ENCODE measurements around the gene LGI4. TPM values are rescaled to one million over a fixed set of nuclear protein-coding genes. Genes with fewer than 3 reads are reported as not detected.
A peak's percentile ranks its signal among the peaks of the same experiment; 100 is the strongest.

LGI4 gene
- total RNA-seq, 1 experiment from 2014 or later = 0.43 TPM

DNA sequence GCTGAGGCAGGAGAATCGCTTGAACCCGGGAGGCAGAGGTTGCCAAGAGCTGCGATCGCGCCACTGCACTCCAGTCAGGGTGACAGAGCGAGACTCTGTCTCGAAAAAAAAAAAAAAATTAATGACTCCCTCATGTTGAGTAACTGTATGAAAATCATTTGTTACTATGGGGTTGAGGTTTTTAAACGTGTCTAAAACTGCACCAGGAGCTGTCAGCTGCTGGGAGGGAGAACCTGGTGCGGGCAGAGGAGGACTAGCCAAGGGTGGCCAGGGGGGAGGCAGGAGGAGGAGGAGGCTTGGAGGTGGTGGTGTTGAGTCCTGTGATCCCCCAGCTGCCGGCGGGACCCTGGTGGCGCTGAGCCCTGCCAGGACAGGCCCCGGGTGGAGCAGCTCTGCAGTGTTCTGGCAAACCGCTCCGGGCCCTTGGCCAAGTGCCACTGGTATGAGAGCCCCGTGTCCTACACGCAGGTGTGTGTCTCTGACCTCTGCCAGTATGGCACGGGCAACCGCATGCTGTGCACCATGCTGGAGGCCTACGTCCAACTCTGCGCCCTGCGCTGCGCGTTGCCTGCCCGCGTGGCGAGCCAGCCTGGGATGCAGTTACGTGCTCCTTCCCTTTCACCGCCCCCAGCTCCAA, 36.3 kb downstream of the LGI4 start:
- intact Hi-C loops (cut with micrococcal nuclease; ENCODE audit: unreplicated experiment) = no loop called here
- no peak overlapping the region for H3K4me3 ChIP-seq (ENCODE audit: low read depth, low read length)
- Mint-ChIP-seq H3K4me3 (ENCODE audit: unreplicated experiment) (no peak overlapping the region), H3K4me1 (ENCODE audit: low read depth, unreplicated experiment) (peaks cover 28% of the 10 kb centered on the region), H3K9me3 (ENCODE audit: unreplicated experiment) (peaks cover 9% of the 10 kb centered on the region), H3K36me3 (ENCODE audit: insufficient read depth, unreplicated experiment) (no peaks in the 10 kb centered on the region), H3K27ac (ENCODE audit: unreplicated experiment) (no peak overlapping the region), H3K27me3 (ENCODE audit: insufficient read depth, unreplicated experiment) (no peaks in the 10 kb centered on the region)
- BruUV-seq (replicated peaks) = no TSS peak
- peaks cover 22% of the 10 kb centered on the region for H3K4me1 ChIP-seq
- CTCF ChIA-PET = interaction anchor here (0.6 to 0.9 kb wide), 2 partner anchors 13 to 289 kb away, joined by 3 to 5 read pairs; no protein-coding TSS in a partner anchor
- TF ChIP-seq, protein P1, sequence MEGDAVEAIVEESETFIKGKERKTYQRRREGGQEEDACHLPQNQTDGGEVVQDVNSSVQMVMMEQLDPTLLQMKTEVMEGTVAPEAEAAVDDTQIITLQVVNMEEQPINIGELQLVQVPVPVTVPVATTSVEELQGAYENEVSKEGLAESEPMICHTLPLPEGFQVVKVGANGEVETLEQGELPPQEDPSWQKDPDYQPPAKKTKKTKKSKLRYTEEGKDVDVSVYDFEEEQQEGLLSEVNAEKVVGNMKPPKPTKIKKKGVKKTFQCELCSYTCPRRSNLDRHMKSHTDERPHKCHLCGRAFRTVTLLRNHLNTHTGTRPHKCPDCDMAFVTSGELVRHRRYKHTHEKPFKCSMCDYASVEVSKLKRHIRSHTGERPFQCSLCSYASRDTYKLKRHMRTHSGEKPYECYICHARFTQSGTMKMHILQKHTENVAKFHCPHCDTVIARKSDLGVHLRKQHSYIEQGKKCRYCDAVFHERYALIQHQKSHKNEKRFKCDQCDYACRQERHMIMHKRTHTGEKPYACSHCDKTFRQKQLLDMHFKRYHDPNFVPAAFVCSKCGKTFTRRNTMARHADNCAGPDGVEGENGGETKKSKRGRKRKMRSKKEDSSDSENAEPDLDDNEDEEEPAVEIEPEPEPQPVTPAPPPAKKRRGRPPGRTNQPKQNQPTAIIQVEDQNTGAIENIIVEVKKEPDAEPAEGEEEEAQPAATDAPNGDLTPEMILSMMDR (IDR thresholded peaks at IDR 0.05; ENCODE audit: insufficient read depth in 1 of 2, low read depth in 1 of 2, low read length in 1 of 2, severe bottlenecking in 1 of 2, unreplicated experiment in 1 of 2) = no peak
- DNase-seq = no peak
- no peaks in the 10 kb centered on the region for H3K27me3 ChIP-seq (replicated peaks; ENCODE audit: control insufficient read depth, insufficient read depth, low read length)
- no peaks in the 10 kb centered on the region for H3K36me3 ChIP-seq (ENCODE audit: control insufficient read depth, insufficient read depth, low read length)
- POLR2A ChIA-PET = no interaction called here
- H3K9me3 ChIP-seq = no peaks in the 10 kb centered on the region

DNA sequence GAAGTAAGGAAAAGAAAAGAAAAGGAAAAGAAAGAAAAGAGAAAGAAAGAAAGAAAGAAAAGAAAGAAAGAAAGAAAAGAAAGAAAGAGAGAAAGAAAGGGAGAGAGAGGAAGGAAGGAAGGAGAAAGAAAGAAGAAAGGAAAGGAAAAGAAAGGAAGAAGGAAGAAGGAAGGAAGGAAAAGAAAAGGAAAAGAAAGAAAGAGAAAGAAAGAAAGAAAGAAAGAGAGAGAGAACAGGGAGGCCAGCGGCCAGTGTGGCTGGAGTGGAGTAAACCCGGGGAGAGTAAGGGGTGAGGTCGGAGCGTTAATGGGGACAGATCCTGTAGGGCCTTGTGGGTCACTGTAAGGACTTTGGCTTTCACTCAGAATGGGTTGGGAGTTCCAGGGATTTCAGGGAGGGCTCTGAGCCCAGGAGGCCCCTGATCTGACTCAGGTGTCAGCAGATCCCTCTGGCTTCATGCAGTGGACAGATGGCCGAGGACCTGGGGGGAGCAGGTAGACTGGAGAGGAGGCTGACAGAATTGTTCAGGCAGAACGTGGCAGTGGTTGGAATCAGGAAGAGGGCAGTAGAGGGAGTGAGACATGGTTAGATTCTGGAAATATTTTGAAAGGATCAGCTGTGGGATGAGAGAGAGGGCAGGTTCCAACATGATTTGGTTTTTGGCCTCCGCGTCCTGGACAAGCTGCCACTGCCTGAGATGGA, 39.0 kb downstream of the LGI4 start:
- no peaks in the 10 kb centered on the region for H3K9me3 ChIP-seq
- CTCF ChIA-PET = interaction anchor here (0.6 kb wide), 1 partner anchor 520 kb away, joined by 3 read pairs; no protein-coding TSS in a partner anchor
- H3K4me3 ChIP-seq (ENCODE audit: low read depth, low read length) = no peak overlapping the region
- Mint-ChIP-seq H3K9me3 (ENCODE audit: unreplicated experiment) (no peaks in the 10 kb centered on the region), H3K36me3 (ENCODE audit: insufficient read depth, unreplicated experiment) (no peaks in the 10 kb centered on the region), H3K4me3 (ENCODE audit: unreplicated experiment) (no peak overlapping the region), H3K4me1 (ENCODE audit: low read depth, unreplicated experiment) (peaks cover 21% of the 10 kb centered on the region), H3K27ac (ENCODE audit: unreplicated experiment) (peak overlapping the region; percentile 10), H3K27me3 (ENCODE audit: insufficient read depth, unreplicated experiment) (no peaks in the 10 kb centered on the region)
- no peak for DNase-seq
- peaks cover 34% of the 10 kb centered on the region for H3K4me1 ChIP-seq
- POLR2A ChIA-PET = no interaction called here
- TF ChIP-seq, protein P1 (IDR thresholded peaks at IDR 0.05; ENCODE audit: insufficient read depth in 1 of 2, low read depth in 1 of 2, low read length in 1 of 2, severe bottlenecking in 1 of 2, unreplicated experiment in 1 of 2) = no peak
- BruUV-seq (replicated peaks) = no TSS peak
- intact Hi-C loops (cut with micrococcal nuclease; ENCODE audit: unreplicated experiment) = no loop called here
- H3K27me3 ChIP-seq (replicated peaks; ENCODE audit: control insufficient read depth, insufficient read depth, low read length) = no peaks in the 10 kb centered on the region
- H3K36me3 ChIP-seq (ENCODE audit: control insufficient read depth, insufficient read depth, low read length) = no peaks in the 10 kb centered on the region

DNA sequence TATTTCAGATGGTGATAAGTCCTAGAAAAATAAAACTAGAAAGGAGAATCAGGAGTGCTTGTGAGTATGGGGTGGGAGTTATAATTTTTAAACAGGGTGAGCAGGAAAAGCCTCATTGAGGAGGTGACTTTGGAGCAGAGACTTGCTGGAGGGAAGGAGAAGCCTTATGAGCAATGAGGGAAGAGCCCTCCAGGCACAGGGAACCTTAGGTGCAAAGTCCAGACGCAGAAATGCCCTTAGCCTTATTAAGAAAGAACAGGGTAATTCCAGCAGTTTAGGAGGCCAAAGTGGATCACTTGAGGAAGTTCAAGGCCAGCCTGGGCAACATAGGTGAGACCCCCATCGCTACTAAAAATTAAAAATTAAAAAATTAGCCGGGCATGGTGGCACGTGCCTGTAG, 40.2 kb downstream of the LGI4 start:
- CTCF ChIA-PET = no interaction called here
- no peak overlapping the region for H3K4me3 Mint-ChIP-seq (ENCODE audit: unreplicated experiment)
- peaks cover 34% of the 10 kb centered on the region for H3K4me1 ChIP-seq
- H3K9me3 Mint-ChIP-seq (ENCODE audit: unreplicated experiment) = no peaks in the 10 kb centered on the region
- TF ChIP-seq, protein P1 (IDR thresholded peaks at IDR 0.05; ENCODE audit: insufficient read depth in 1 of 2, low read depth in 1 of 2, low read length in 1 of 2, severe bottlenecking in 1 of 2, unreplicated experiment in 1 of 2) = no peak
- H3K36me3 ChIP-seq (ENCODE audit: control insufficient read depth, insufficient read depth, low read length) = no peaks in the 10 kb centered on the region
- H3K9me3 ChIP-seq = no peaks in the 10 kb centered on the region
- no peak overlapping the region for H3K4me3 ChIP-seq (ENCODE audit: low read depth, low read length)
- no peak for DNase-seq
- H3K27me3 Mint-ChIP-seq (ENCODE audit: insufficient read depth, unreplicated experiment) = no peaks in the 10 kb centered on the region
- intact Hi-C loops (cut with micrococcal nuclease; ENCODE audit: unreplicated experiment) = no loop called here
- POLR2A ChIA-PET = no interaction called here
- no TSS peak for BruUV-seq (replicated peaks)
- no peaks in the 10 kb centered on the region for H3K36me3 Mint-ChIP-seq (ENCODE audit: insufficient read depth, unreplicated experiment)
- peak overlapping the region; percentile 13 for H3K27ac Mint-ChIP-seq (ENCODE audit: unreplicated experiment)
- no peaks in the 10 kb centered on the region for H3K27me3 ChIP-seq (replicated peaks; ENCODE audit: control insufficient read depth, insufficient read depth, low read length)
- peaks cover 21% of the 10 kb centered on the region for H3K4me1 Mint-ChIP-seq (ENCODE audit: low read depth, unreplicated experiment)

All from Caco-2 (cell line).